ENCODE results near the gene DLL4.

DNA sequence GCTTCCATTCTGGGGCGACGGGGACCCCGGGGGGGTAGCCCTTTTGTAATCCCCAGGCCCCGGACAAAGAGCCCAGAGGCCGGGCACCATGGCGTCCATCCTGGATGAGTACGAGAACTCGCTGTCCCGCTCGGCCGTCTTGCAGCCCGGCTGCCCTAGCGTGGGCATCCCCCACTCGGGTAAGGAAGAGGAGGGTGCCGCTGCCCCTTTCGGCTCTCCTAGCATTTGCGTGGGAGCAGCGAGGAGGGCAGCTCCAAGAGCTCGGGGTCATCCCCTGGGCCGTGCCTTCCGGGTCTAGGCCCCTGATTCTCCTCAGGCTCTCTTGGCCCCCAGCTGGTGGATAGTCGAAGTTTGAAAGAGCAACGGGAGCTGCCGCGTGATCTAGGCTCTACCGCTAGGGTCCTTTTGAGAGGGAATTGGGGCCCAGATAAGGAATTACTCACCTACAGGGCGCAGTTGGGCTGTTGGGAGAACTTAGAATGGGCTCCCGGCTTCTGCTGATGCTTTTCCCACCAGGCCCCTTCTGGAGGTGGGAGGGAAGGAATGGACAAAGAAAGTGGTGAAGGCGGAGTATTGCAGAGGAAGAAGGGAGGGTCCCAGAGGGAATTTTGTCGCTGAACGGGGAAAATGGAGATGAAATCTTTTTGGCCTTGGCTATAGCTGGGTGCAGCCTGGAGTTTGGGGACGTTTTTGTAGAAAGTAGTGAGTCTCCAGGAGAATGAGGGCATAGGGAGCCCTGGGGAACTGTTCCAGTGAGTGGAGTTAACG, 34.3 kb upstream of the DLL4 start:
- TF ChIP-seq, protein P1, sequence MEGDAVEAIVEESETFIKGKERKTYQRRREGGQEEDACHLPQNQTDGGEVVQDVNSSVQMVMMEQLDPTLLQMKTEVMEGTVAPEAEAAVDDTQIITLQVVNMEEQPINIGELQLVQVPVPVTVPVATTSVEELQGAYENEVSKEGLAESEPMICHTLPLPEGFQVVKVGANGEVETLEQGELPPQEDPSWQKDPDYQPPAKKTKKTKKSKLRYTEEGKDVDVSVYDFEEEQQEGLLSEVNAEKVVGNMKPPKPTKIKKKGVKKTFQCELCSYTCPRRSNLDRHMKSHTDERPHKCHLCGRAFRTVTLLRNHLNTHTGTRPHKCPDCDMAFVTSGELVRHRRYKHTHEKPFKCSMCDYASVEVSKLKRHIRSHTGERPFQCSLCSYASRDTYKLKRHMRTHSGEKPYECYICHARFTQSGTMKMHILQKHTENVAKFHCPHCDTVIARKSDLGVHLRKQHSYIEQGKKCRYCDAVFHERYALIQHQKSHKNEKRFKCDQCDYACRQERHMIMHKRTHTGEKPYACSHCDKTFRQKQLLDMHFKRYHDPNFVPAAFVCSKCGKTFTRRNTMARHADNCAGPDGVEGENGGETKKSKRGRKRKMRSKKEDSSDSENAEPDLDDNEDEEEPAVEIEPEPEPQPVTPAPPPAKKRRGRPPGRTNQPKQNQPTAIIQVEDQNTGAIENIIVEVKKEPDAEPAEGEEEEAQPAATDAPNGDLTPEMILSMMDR (IDR thresholded peaks at IDR 0.05 in 8 of 11, conservative IDR thresholded peaks at IDR 0.05 in 3 of 11), result peak in 8 of 11 experiments; percentile 14 to 52 (median 30)
- TF ChIP-seq POLR2A (IDR thresholded peaks at IDR 0.05), result no peak
- no peak for TF ChIP-seq POLR2AphosphoS5 (IDR thresholded peaks at IDR 0.05)

Measured in spleen (tissue), 7 donors.